ENCODE results near the gene CEBPA. TPM values are rescaled to one million over a fixed set of nuclear protein-coding genes. Genes with fewer than 3 reads are reported as not detected.

Gene CEBPA
- total and polyA plus RNA-seq, 12 donors: 0.60 to 29.9 (median 8.4) TPM

DNA sequence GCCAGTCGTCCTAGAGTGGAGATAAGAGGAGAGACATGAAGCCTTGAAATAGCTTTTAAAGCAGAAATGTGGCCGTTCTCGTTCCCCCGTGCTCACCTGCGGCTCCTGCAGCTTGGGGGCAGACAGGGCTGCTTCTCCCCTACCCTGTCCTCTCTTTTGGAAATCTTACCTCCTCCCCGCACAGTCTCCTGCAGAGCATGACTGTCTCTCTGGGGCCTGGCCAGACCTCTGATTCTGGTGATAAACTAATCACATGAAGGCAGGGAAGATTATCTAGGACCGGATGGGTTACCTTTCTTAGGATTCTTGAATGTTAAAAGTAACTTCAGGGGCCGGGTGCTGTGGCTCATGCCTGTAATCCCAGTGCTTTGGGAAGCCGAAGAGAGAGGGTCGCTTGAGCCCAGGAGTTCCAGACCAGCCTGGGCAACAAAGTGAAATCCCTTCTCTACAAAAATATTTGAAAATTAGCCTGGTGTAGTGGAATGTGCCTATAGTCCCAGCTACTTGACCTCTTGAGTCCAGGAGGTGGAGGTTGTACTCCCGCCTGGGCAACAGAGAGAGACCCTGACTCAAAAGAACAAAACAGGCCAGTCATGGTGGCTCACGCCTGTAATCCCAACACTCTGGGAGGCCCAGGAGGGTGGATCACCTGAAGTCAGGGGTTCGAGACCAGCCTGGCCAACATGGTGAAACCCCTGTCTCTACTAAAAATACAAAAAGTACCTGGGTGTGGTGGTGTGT, 8.1 kb downstream of the CEBPA start:
- TF ChIP-seq POLR2A (IDR thresholded peaks at IDR 0.05): no peak
- no peak for TF ChIP-seq CTCF (IDR thresholded peaks at IDR 0.05)
- peak in 1 of 7 donors; percentile 5 for DNase-seq
- intact Hi-C loops (cut with DNase I): no loop called here
- H3K4me1 ChIP-seq (replicated peaks in 1 of 2): peaks cover 0 to 4% of the 10 kb centered on the region in 2 donors
- H3K36me3 ChIP-seq (replicated peaks in 1 of 2): no peaks in the 10 kb centered on the region
- no peaks in the 10 kb centered on the region for H3K27me3 ChIP-seq
- H3K9me3 ChIP-seq (replicated peaks in 1 of 3): no peaks in the 10 kb centered on the region
- WGBS, 4 donors: 65 to 71% (median 70%) methylated on average over 13 of the region's 13 CpGs
- H3K4me3 ChIP-seq: no peak overlapping the region
- H3K27ac ChIP-seq: no peak overlapping the region

GRCh38 chr19:33293255-33294057, 8.9 kb downstream of the CEBPA start:
- WGBS, 4 donors: 41 to 46% (median 46%) methylated on average over 19 to 22 of the region's 22 CpGs
- H3K27me3 ChIP-seq: no peaks in the 10 kb centered on the region
- H3K9me3 ChIP-seq (replicated peaks in 1 of 3): no peaks in the 10 kb centered on the region
- peak overlapping the region in 2 of 5 donors; percentile 38 to 47 for H3K27ac ChIP-seq
- TF ChIP-seq CTCF (IDR thresholded peaks at IDR 0.05) (no peak), POLR2A (IDR thresholded peaks at IDR 0.05) (no peak)
- no peaks in the 10 kb centered on the region for H3K36me3 ChIP-seq (replicated peaks in 1 of 2)
- H3K4me3 ChIP-seq: no peak overlapping the region
- peak in 1 of 7 donors; percentile 8 for DNase-seq
- intact Hi-C loops (cut with DNase I): no loop called here
- H3K4me1 ChIP-seq (replicated peaks in 1 of 2): peaks cover 0 to 4% of the 10 kb centered on the region in 2 donors

DNA sequence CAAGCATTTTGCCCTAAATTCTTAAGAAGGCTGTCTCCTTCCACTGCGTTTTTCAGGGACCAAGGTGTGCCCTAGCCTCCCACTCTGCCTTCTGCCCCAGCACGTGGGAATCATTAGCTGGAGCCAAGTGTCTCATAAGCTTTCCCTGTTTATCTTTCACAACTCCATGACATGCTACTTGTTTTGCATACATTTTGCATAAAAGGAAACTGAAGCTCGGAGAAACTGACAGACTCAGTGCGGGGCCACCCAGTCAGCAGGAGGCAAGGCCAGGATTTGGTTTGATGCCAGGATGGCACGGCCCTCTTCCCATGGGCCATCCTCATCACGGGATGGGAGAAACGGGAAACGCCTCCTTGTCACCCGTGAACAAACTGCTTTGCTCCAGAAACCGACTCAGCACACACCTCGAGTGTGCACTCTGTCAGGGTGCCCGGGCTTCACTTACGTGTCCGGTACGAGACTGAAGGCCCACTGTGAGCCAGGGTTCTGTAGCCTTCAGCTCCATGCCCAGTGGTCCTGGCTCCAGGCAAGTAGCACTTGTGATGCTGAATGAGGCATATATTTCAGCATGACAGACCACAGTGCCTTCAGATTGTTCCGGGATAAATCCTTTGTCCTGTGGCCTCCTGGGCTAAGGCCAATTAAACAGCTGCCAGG, 9.6 kb downstream of the CEBPA start:
- H3K4me3 ChIP-seq: no peak overlapping the region
- no peaks in the 10 kb centered on the region for H3K36me3 ChIP-seq (replicated peaks in 1 of 2)
- intact Hi-C loops (cut with DNase I): no loop called here
- no peaks in the 10 kb centered on the region for H3K9me3 ChIP-seq (replicated peaks in 1 of 3)
- 54 to 67% (median 58%) methylated on average over 5 to 16 of the region's 16 CpGs for WGBS, 4 donors
- TF ChIP-seq POLR2A (IDR thresholded peaks at IDR 0.05) (no peak), CTCF (IDR thresholded peaks at IDR 0.05) (no peak)
- peaks cover 0 to 4% of the 10 kb centered on the region in 2 donors for H3K4me1 ChIP-seq (replicated peaks in 1 of 2)
- no peaks in the 10 kb centered on the region for H3K27me3 ChIP-seq
- DNase-seq: peak in 1 of 7 donors; percentile 39
- H3K27ac ChIP-seq: peak overlapping the region in 2 of 5 donors; percentile 38 to 47
